B cell (primary cell): ENCODE measurements around the gene ERICH6B. TPM values are rescaled to one million over a fixed set of nuclear protein-coding genes. Genes with fewer than 3 reads are reported as not detected.
"Not testable (repeated sequence)": the region's sequence is repeated elsewhere in the genome, so short reads cannot be mapped to it uniquely, and the experiment has no call there.

Source experiments
- ATAC-seq: fragments of 200-7000 bp; cut with Tn5 transposase; one replicate; pipeline ENCODE4 v1.10.0; 2021; ENCODE audit warnings: low read depth, mild to moderate bottlenecking, moderate number of reproducible peaks, moderate library complexity
- CTCF ChIA-PET: fragments of 350-600 bp; sonication (Branson Sonifier 250); formaldehyde crosslinking; loops from one replicate; lab custom pipeline; 2021; ENCODE audit warnings: antibody characterized with exemption, inconsistent platforms; lab: Charles Lee
- POLR2A ChIA-PET: fragments of 350-600 bp; sonication (Branson Sonifier 250); formaldehyde crosslinking; loops from one replicate; lab custom pipeline; 2021; ENCODE audit warnings: antibody characterized with exemption; lab: Charles Lee
- DNase-seq: peaks from one replicate; pipeline ENCODE4 v3.0.0; 2013
- H2AFZ ChIP-seq: 2 replicates; pipeline ENCODE4 v1.6.1; 2012; ENCODE audit warnings: mild to moderate bottlenecking, low read depth, low read length; ENCODE audit not compliant: insufficient read depth, poor library complexity, severe bottlenecking
- H3K27ac ChIP-seq, 2 donors: 1 replicate in 1 of 2; 2 replicates in 1 of 2; pipeline ENCODE4 v1.5.1; 2012 to 2013; ENCODE audit warnings: low read length in 2 of 2, mild to moderate bottlenecking in 2 of 2, moderate library complexity in 1 of 2
- H3K27me3 ChIP-seq, 4 experiments: fragments of 200-600 bp in 1 of 4; sonication (generic) in 1 of 4; replicated peaks in 1 of 4; 1 replicate in 2 of 4; 2 replicates in 2 of 4; pipeline versions ENCODE4 v1.6.1 to v1.7.0; 2013 to 2016; ENCODE audit warnings: low read length in 3 of 4, mild to moderate bottlenecking in 2 of 4, mixed read lengths in 1 of 4, moderate library complexity in 1 of 4; ENCODE audit not compliant: insufficient read depth in 4 of 4, control insufficient read depth in 3 of 4; ENCODE audit errors: control extremely low read depth in 1 of 4
- H3K36me3 ChIP-seq, 2 experiments: replicated peaks in 1 of 2; 1 replicate in 1 of 2; 2 replicates in 1 of 2; pipeline versions ENCODE4 v1.6.1 to v1.7.1; 2013; ENCODE audit warnings: low read length in 1 of 2; ENCODE audit not compliant: insufficient read depth in 2 of 2, control insufficient read depth in 1 of 2; ENCODE audit errors: control extremely low read depth in 1 of 2, extremely low read depth in 1 of 2
- H3K4me1 ChIP-seq, 2 donors: fragments of 200-600 bp in 1 of 2; sonication (generic) in 1 of 2; 1 replicate in 1 of 2; 2 replicates in 1 of 2; pipeline versions ENCODE4 v1.5.1 to v1.6.1; 2013 to 2017; ENCODE audit warnings: low read length in 2 of 2; ENCODE audit not compliant: control insufficient read depth in 2 of 2, insufficient read depth in 2 of 2
- H3K4me2 ChIP-seq: replicated peaks from 2 replicates; pipeline ENCODE3; 2012; ENCODE audit warnings: mild to moderate bottlenecking, low read depth, low read length; ENCODE audit not compliant: poor library complexity, severe bottlenecking
- H3K4me3 ChIP-seq, 5 experiments: fragments of 200-600 bp in 1 of 5; sonication (generic) in 1 of 5; 1 replicate in 3 of 5; 2 replicates in 2 of 5; pipeline versions ENCODE4 v1.5.1 to v1.7.0; 2011 to 2016; ENCODE audit warnings: low read length in 4 of 5, mild to moderate bottlenecking in 4 of 5, low read depth in 2 of 5, control low read depth in 1 of 5, moderate library complexity in 1 of 5; ENCODE audit not compliant: insufficient read depth in 1 of 5; ENCODE audit errors: control extremely low read depth in 1 of 5, extremely low read depth in 1 of 5
- H3K79me2 ChIP-seq: fragments of 200-600 bp; sonication (generic); one replicate; pipeline ENCODE4 v1.6.0; 2016; ENCODE audit warnings: low read length; ENCODE audit not compliant: control insufficient read depth, insufficient read depth
- H3K9ac ChIP-seq: fragments of 200-600 bp; sonication (generic); 2 replicates; pipeline ENCODE4 v1.6.1; 2017; ENCODE audit warnings: mild to moderate bottlenecking, low read length, moderate library complexity
- H3K9me3 ChIP-seq, 3 donors: one replicate each; pipeline versions ENCODE4 v1.6.1 to v1.7.1; 2013; ENCODE audit warnings: low read length in 2 of 3; ENCODE audit not compliant: control insufficient read depth in 2 of 3, insufficient read depth in 1 of 3; ENCODE audit errors: control extremely low read depth in 1 of 3
- H4K20me1 ChIP-seq: 2 replicates; pipeline ENCODE4 v1.6.0; 2012; ENCODE audit warnings: mild to moderate bottlenecking, low read length; ENCODE audit not compliant: insufficient read depth, control insufficient read depth, poor library complexity, severe bottlenecking
- H3K27ac Mint-ChIP-seq: one replicate; pipeline ENCODE4 v1.8.0; 2021; ENCODE audit warnings: mixed read lengths
- H3K27me3 Mint-ChIP-seq: one replicate; pipeline ENCODE4 v1.8.0; 2021; ENCODE audit warnings: mixed read lengths
- H3K4me1 Mint-ChIP-seq: one replicate; pipeline ENCODE4 v1.8.0; 2021; ENCODE audit warnings: mixed read lengths
- H3K4me3 Mint-ChIP-seq: one replicate; pipeline ENCODE4 v1.8.0; 2021; ENCODE audit warnings: mixed read lengths
- H3K9me3 Mint-ChIP-seq: one replicate; pipeline ENCODE4 v1.8.0; 2022; ENCODE audit warnings: mixed read lengths; ENCODE audit not compliant: insufficient read depth
- CTCF ChIP-seq: fragments of 200-600 bp; IDR thresholded peaks from one replicate; pipeline ENCODE4 v1.8.0; 2022; ENCODE audit warnings: antibody characterized with exemption, mild to moderate bottlenecking
- EZH2 ChIP-seq: IDR thresholded peaks from 2 replicates; pipeline ENCODE4 v1.6.1; 2012; ENCODE audit warnings: borderline replicate concordance, low read depth, mild to moderate bottlenecking, moderate library complexity, low read length; ENCODE audit not compliant: insufficient read depth, poor library complexity, severe bottlenecking
- WGBS: methylation state at CpG from one replicate; pipeline ENCODE4 v1.1.5; 2013; ENCODE audit warnings: missing lambda C conversion rate; ENCODE audit not compliant: insufficient coverage; 5-methylcytosine and 5-hydroxymethylcytosine counted together
- intact Hi-C: fragments of 100-400 bp; cut with micrococcal nuclease; formaldehyde crosslinking; loops from one replicate; pipeline ENCODE4 v1.10.0; 2022
- polyA plus RNA-seq: library from polyadenylated mRNA; depleted of rRNA; stranded (reverse); fragments of >200 nt; gene quantifications from 2 replicates; pipeline ENCODE4 v1.2.3, GENCODE V29; 2012
- total RNA-seq, 2 donors: library from RNA; stranded (reverse); fragments of 120-200 nt in 1 of 2; gene quantifications; 1 replicate in 1 of 2; 2 replicates in 1 of 2; pipeline versions ENCODE4 v1.2.3 to v1.2.4, GENCODE V29; 2013 to 2022

The ERICH6B gene
- total and polyA plus RNA-seq, 2 donors (not counting 1 experiment from before 2014, with no cell fraction given): not detected

- ATAC-seq: no peak
- intact Hi-C loops: no loop called here
- Histone ChIP-seq H3K9ac (no peak overlapping the region), H3K27ac (no peak overlapping the region), H3K4me2 (no peak overlapping the region), H3K4me3 (no peak overlapping the region), H3K36me3 (no peaks in the 10 kb centered on the region), H3K79me2 (no peaks in the 10 kb centered on the region), H4K20me1 (no peaks in the 10 kb centered on the region), H3K27me3 (peaks cover 0 to 3% (median 0%) of the 10 kb centered on the region in 4 experiments), H3K9me3 (no peaks in the 10 kb centered on the region), H2AFZ (no peak overlapping the region), H3K4me1 (no peaks in the 10 kb centered on the region)
- H3K27ac Mint-ChIP-seq: no peak overlapping the region
- DNase-seq: no peak
- H3K4me1 Mint-ChIP-seq: no peaks in the 10 kb centered on the region
- TF ChIP-seq EZH2 (no peak), CTCF (no peak)
- no peaks in the 10 kb centered on the region for H3K27me3 Mint-ChIP-seq
- ChIA-PET POLR2A (no interaction called here), CTCF (interaction anchor here (0.9 kb wide), 1 partner anchor 16 kb away, joined by 4 read pairs; no protein-coding TSS in a partner anchor)
- WGBS: 83% methylated on average over 1 of the region's 1 CpG
- H3K9me3 Mint-ChIP-seq: no peaks in the 10 kb centered on the region
- no peak overlapping the region for H3K4me3 Mint-ChIP-seq
Observed at GRCh38 chr13:45662162-45662561, 46.6 kb upstream of the ERICH6B start.

GRCh38 chr13:45660458-45660857, 44.9 kb upstream of the ERICH6B start:
- ATAC-seq, H4K20me1 ChIP-seq, H3K27me3 ChIP-seq, H3K4me1 Mint-ChIP-seq, H3K79me2 ChIP-seq, H2AFZ ChIP-seq, H3K4me3 Mint-ChIP-seq, H3K4me1 ChIP-seq, H3K27ac ChIP-seq, CTCF ChIA-PET, H3K27me3 Mint-ChIP-seq, H3K9me3 Mint-ChIP-seq, H3K4me2 ChIP-seq, H3K9ac ChIP-seq, H3K36me3 ChIP-seq, intact Hi-C loops, DNase-seq, POLR2A ChIA-PET, H3K4me3 ChIP-seq, H3K27ac Mint-ChIP-seq, H3K9me3 ChIP-seq: not testable (repeated sequence)
- no CpG with 5 or more reads among the region's 1 CpG for WGBS
